ENCODE data around the gene SLC39A9.
"Not testable (repeated sequence)": the region's sequence is repeated elsewhere in the genome, so short reads cannot be mapped to it uniquely, and the experiment has no call there.

SLC39A9 gene

DNA sequence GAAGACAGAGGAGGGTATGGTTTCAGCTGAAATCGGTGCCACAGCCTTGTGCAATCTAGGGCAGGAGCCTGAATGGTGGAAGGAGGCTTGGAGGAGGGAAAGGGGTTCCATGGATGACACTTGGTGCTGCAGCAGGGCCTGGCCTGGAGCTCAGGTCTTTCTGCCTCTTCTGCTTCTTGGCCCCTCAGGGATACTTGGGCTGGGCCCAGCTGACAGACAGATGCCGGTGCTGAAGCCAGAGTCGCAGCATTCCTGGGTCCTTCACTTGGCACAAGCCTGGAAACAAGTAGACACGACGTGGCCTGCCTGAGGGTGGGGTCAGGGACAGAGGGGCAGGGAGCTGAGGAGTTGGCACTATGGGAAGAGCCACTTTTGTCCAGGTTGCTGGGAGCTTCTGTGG is 81.6 kb downstream of the SLC39A9 start:
- DNase-seq = no peak

DNA sequence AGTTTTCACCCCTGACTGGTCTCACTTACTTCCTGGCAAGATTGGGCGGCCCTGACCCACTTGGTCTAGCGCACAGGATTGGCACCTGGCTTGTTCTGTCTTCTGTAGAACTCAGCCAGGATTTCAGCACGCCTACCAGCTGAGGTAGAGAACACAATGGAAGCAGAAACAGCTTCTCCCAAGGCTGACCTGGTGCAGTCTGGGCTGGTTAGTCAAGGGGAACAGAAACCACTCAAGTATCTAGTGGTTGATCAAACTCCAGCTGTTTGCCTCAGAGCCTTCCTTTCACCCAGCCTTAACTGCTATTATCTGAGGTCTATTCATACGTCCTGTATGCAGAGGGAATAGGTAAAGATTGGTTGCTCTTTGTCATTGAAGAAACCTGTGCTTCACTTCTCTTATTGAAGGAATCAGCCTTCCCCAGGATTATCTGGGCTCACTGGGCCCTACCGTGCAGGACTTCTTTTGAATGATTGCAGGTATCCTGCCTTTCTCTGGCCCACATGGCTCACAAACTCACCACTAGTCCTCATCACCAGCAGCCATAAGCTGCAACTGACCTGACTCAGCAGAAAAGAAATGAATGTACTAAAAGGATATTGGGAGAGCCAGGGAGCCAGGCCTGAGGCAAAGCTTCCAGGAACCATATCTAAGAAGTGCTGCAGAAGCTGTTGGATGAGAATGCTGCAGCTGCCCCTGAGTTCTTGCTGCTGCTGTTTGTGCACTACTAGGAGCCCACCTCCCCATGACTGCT is 83.5 kb downstream of the SLC39A9 start:
- DNase-seq = no peak

DNA sequence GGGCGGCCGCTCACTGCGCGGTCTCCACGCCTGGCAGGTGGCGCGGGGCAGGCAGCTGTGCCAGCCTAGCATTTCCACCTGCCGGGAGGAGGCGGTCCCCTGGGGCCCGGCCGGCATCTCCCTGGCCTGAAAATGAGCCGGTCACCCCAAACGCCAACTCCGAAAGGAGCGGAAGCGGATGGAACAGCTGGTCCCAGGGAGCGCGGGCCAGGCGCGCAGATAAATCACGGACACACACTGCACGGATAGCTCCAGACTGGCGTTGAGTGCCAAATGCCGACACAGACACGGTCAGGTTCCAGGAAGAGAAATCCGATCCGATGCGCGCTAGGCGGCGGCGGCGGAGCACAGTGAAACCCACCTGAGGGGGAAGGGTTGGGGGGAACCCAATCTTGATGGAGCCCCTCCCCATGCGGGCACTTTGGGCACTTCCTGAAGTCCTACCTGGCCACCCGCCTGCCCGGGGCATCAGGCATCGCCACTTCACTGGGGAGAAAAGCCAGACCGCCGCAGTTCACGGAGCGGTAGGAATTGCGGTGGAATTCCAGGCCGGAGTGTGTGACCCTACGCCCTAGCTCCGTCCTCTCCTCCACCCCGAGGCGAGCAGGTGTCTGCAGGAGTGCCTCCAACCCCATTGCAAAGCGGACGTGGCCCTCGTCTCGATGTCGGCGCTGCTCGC is 85.4 kb downstream of the SLC39A9 start:
- peak; percentile 82 for DNase-seq

DNA sequence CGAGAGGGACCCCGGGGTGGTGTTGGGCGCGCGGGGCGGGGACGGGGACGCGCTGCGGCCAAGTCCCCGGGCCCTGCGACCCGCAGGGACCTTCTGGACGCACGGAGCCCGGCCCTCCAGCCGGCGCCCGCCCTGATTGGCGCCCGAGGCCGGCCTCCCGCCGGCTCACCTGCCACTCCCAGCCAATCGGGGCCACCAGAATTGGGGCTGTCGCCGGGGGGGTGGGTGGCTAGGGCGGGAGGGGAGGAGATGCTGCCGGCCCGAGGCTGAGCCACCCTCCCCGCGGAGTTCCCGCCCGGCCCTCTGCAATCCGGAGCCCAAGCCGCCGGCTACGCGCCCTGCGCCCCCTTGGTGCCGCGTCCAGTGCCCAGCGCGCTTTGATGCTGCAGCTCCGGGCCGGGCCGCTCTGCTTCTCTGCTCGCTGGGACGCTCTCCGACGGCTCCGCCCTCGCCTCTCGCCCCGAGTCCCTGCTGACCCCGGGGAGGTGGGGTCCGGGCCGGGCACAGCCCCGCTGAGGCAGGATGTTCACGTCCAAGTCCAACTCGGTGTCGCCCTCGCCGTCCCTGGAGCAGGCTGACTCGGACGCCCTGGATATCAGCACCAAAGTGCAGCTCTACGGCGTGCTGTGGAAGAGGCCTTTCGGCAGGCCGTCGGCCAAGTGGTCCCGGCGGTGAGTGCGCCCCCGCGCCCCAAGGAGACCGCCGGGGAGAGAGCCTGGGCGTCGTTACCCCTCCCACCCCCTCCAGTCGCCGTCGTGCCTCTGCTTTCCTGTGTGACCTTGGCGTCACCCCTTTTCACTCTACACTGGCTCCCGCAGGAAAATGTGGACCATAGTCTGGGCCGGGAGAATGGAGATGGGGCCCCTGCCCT is 86.2 kb downstream of the SLC39A9 start, which contains the start of gene PLEKHD1:
PLEKHD1 (plus strand) TSS at position 285 of the 871 bp plus-strand sequence; CDS start at position 523, 238 bp downstream.
- DNase-seq = peak; percentile 91

DNA sequence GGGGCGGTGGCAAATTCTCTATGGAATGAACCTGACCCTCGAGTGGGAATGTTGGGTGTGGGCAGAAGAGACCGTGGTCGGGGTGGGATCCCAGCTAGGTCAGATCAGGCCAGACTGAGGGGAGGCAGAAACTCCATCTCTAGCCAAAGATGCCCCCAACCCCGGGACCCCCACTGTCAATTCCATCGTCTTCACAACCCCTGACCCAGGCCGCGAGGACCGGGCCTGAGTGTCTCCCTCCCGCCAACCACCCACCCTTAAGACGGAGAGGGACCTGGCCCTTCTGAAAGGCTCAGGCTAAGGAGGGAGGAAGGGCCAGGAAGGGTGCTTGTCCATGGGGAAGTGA is 86.8 kb downstream of the SLC39A9 start:
- no peak for DNase-seq

DNA sequence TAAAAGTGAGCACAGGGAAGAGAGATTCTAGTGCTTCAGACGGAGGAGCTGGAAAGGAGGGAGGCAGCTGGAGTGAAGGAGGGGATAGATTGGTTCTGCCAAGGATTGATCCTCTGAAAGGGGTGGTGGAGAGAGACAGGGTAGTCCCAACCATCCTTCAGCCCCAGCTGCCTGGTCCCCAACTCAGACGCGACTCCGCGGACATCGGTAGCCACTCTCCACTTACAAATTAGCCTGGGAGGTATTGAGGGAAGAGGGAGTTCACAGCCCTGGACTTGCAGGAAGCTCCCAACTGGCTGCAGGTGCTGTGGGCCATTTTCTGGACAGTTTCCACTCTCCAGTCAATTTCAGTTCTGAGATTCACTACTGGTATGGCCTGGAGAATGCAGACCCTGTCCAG is 87.2 kb downstream of the SLC39A9 start:
- DNase-seq = no peak

DNA sequence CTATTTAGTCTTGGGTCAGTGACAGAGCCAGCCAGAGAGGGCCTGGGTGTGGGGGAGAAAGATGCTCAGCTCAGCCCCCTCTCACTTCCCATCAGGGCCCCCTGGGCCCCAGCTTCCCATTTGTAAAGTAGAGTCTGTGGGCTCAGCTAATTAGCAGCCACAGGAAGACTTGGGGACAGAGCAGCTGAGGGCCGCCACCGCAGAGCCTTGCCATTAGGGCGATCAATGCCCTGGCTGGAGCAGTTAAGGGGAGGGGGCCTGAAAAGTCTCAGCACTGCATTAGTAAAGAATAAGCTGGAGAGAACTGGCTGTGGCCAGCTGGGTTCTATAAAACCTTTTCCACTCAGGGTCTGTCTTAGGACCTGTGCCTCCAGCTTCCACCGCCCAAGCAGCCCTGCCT is 88.7 kb downstream of the SLC39A9 start:
- DNase-seq = no peak

DNA sequence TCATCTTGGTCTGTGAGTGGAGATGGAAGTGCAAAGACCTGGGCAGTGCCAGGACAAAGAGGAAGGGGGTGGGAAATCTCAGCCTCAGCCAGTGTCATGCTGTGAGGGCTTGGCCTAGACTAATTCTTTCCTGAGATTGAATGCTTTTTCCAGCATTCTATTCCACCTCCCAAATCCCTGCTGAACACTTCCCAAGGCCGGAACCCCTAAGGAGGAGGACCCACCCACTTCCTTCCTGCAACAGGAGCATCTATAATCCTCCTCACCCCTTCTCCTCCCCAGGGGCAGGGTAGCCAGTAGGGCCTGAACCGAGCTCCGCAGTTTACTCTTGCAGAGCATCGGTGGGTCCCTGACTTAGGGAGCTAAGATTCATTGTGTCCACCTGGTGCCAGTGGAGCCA is 89.3 kb downstream of the SLC39A9 start:
- DNase-seq = no peak

DNA sequence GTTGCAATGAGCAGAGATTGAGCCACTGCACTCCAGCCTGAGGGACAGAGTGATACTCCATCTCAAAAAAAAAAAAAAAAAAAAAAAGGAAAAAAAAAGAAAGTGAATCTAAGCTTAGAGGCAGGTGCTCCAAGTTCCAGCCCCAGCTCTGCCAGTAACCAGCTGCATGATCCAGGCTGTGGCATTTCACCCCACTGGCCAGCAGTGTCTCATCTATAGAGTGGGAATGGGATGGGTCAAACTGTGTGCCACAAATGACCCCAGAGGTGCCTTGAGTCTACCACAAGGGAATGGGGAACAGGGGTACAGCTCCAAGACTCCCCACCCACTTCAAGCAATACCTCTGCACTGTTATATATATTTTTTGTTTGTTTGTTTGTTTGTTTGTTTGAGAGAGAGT is 91.0 kb downstream of the SLC39A9 start:
- DNase-seq = no peak

DNA sequence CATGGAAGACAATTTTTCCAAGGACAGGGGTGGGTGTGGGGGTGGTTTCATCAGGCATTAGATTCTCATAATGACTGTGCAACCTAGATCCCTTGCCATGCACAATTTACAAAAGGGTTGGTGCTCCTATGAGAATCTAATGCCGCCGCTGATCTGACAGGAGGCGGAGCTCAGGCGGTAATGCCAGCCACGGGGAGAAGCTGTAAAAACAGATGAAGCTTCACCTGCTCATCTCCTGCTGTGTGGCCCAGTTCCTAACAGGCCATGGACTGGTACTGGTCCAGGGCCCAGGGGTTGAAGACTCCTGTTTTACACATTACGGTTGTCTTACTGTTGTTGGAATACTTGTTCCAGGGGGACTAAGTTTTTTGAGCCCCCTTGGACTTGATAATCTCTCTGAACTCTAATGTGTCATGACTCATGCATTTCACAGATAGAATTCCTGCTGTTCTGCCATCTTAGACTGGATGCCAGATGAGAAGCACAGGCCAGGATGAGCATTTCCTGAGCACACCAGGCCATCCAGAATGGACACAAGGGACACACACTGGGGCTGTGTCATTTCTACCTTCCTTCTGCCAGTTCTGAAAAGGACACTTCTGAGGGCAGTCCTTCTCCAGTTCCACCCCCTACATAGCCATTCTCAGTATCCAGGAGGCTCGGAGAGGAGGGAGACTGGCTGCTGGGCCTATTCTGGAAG is 91.9 kb downstream of the SLC39A9 start:
- no peak for DNase-seq

DNA sequence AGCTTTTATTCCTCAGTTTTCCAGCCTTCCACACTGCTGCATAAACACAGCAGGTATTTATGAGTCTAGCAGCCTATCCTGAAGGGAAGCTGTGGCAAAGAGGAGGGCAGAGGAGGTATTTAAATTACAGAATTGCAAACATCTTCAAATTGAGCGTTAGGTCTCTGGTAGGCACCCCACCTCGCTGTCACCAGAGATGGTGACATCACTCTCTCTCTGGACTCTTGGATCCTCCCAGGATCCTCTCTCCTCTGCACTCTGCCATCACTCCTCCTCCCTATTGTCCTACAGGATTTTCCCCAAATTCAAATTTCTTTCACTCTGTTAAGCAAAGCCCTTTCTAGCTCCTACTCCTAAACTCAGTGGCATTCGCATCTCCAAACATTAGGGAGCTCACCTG is 92.7 kb downstream of the SLC39A9 start:
- no peak for DNase-seq

DNA sequence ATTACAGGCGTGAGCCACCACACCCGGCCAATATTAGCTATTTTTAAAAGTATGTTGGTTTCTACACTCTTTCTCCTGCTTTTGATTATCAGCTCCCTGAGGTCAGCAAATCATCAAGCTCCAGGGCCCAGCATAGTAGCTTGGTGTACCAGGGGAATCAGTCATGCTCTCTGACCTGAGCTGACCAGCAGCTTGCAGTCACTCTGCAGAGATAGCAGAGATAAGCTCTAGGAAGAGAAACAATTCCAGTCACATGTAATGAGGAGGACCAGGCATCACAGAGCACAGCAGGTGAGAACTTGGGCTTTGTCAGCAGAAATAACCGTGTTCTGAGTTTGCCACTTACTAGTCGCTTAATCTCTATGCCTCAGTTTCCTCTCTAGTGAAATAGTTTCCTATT is 94.5 kb downstream of the SLC39A9 start:
- DNase-seq = no peak

DNA sequence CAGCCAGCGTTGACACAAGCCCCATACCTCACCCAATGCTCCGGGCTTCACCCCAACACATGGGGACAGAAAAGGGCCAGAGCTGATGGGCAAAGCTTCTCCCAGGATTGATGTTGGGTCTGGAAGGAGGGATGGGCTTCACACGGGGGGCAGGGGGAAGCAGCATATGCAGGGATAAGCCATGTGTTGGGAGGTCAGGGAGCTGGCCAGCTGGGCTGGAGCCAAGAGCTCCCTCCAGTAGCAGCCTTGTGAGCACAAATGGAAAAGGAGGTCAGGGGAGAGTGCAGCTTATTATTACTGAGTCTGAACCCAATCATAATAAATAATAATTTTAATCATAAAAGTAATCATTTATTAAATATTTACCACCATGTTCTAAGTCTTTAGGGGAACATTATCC is 95.3 kb downstream of the SLC39A9 start:
- DNase-seq = no peak

DNA sequence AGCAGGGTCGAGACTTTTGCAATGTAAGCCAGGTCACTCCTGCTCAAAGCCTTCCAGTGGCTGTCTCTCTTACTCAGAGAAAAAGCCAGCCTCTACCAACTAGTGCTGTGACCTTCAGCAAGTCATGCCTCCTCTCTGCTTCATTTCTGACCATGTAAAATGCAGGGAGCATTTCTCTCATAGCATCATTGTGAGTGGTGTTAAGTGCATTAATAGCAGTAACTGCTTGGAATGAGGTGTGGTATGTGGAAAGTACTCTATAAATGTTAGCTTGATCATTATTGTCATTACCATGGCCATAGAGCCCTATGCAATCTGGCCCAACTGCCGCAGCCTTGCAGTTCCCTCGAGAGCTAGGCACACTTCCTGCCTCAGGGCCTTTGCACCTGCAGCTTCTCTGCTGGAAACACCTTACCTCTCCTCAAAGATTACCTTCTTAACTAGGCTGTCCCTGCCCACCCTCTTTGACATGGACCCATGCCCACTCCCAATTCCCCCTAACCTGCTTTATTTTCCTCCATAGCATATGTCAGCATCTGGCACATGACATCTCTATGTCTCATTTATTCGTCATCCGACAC is 96.9 kb downstream of the SLC39A9 start:
- peak; percentile 41 for DNase-seq

DNA sequence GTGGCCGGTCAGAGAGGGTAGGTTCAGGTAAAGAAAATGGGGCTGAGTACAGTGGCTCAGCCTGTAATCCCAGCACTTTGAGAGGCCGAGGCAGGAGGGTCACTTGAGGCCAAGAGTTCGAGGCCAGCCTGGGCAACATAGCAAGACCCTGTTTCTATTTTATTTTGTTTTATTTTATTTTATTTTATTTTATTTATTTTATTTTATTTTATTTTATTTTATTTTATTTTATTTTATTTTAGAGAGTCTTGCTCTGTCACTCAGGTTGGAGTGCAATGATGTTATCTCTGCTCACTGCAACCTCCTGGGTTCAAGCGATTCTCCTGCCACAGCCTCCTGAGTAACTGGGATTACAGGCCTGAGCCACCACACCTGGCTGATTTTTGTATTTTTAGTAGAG is 99.4 kb downstream of the SLC39A9 start:
- not testable (repeated sequence) for DNase-seq

DNA sequence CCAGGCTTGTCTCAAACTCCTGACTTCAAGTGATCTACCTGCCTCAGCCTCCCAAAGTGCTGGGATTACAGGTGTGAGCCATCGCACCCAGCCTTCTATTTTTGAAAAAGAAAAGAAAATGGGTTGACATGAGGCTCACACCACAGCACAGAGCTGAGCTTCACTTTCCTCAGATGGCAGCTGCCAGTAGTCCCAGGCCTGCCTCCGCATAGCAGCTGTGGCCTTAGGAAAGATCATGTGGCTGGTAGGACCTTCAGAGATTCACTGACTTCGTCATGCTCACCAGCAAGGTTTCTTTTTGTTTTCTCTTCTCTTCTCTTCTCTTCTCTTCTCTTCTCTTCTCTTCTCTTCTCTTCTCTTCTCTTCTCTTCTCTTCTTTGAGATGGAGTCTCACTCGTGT is 99.8 kb downstream of the SLC39A9 start:
- not testable (repeated sequence) for DNase-seq

DNA sequence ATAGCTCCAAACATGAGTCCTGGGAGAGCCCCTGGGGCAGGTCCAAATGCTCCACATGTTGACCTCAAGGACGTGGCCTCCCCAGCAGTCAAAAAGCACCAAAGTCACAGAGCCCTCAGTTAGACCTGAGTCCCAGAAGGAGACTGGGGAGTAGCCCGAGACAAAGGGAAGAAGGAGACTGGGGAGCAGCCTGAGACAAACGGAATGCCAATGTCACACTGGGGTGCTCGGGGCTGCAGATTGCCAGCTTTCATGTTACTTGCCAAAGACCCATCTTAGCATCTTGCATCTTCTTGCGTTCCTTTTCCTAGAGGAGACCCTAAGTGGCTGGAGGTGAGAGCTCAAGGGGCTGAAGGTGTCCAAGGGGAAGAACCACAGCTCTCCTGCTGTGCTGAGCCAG is 100.9 kb downstream of the SLC39A9 start:
- DNase-seq = no peak

DNA sequence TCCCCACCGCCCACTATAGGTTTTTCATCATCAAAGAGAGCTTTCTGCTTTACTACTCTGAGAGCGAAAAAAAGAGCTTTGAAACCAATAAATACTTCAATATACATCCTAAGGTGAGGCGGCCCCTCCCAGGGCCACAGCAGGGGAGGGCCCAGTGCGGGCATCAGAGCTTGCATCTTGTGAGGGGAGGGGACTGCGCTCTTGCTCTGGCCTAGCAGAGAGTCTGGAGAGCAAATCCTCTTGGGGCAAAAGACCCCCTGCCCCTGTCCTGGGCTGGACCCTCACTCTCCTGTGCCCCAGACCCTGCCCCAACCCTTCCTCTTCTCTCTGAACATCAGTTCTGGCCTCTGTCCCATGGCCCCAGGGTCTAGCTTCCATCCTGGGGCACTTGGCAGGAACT is 101.6 kb downstream of the SLC39A9 start:
- DNase-seq = no peak

DNA sequence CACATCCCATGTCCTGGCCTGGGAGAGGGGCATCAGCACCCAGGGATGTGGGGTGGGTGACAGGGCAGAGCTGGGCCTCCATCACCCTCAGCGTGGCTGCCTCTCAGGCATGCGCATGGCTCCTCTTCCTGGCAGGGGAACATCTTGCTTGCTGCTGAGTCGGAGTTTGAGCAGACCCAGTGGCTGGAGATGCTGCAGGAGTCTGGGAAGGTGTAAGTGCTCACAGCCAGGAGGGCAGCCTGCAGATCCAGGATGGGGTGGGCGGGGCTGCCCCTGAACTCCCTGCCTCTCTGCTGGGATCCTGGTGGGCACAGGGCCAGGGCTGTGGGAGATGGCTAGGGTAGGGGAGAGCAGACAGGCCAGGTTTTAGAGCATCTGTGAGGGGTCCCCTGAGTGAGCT is 102.2 kb downstream of the SLC39A9 start:
- DNase-seq = peak; percentile 75

DNA sequence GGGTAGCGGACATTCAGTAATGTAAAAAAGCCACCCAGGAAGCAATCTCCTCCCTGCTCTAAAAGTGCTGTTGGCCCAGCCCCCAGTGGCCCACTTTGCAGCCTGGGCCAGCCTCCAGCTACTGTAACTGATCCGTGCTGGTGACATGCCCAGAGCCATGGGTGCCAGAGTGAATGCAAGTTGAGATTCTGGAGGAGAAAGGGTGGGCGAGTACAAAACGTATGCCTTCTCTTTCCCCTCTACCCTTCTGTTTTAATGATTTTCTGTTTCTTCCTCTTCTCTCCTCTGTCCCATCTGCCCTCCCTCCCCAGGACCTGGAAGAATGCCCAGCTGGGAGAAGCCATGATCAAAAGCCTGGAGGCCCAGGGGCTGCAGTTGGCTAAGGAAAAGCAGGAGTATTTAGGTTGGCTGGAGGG is 102.9 kb downstream of the SLC39A9 start:
- peak; percentile 88 for DNase-seq

DNA sequence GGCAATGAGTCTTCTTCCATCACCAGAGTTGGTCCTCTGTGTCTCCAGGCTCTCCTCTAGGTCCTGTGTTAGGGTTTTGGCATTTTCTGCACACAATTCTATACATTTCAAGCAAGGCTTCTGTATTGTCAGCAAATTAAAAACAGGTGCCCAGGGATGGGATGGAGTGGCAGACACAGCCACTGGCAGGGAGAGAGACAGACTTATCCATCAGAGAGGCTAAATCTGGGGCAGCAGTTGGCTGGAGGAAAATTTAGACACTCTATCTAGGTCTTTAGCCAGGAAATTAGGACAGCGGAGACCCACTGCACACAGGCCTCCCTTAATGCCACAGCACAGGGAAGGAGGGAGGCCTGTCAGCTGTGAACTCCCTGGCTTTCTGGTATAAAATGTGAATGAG is 106.3 kb downstream of the SLC39A9 start:
- DNase-seq = no peak

All from NCI-H69 (cell line).